Sigmoid colon (tissue), 7 donors: ENCODE data around the gene LARGE2. TPM values are rescaled to one million over a fixed set of nuclear protein-coding genes. Genes with fewer than 3 reads are reported as not detected.
A peak's percentile ranks its signal among the peaks of the same experiment; 100 is the strongest.

ENCODE experiments used
- DNase-seq: peaks from one replicate; pipeline ENCODE4 v3.0.0-alpha.2; 2019
- H3K27ac ChIP-seq, 4 donors: fragments of 200-600 bp; sonication (generic); one replicate each; pipeline ENCODE4 v1.5.1; 2016 to 2019; ENCODE audit warnings: mild to moderate bottlenecking in 1 of 4
- H3K27me3 ChIP-seq, 3 donors: fragments of 200-600 bp; sonication (generic); one replicate each; pipeline ENCODE4 v1.5.1; 2019; ENCODE audit warnings: mild to moderate bottlenecking in 1 of 3
- H3K36me3 ChIP-seq, 4 donors: fragments of 200-600 bp; sonication (generic); one replicate each; pipeline ENCODE4 v1.5.1; 2016 to 2019
- H3K4me1 ChIP-seq, 4 donors: fragments of 200-600 bp; sonication (generic); one replicate each; pipeline ENCODE4 v1.5.1; 2017 to 2019
- H3K4me3 ChIP-seq, 4 donors: fragments of 200-600 bp; sonication (generic); one replicate each; pipeline ENCODE4 v1.5.1; 2017 to 2019; ENCODE audit warnings: mild to moderate bottlenecking in 2 of 4, moderate library complexity in 1 of 4
- H3K9me3 ChIP-seq, 4 donors: fragments of 200-600 bp in 3 of 4; sonication (generic) in 3 of 4; one replicate each; pipeline versions ENCODE4 v1.5.1 to v1.6.1; 2013 to 2019
- CTCF ChIP-seq, 4 experiments: fragments of 450-650 bp in 3 of 4; fragments of 200-600 bp in 1 of 4; IDR thresholded peaks; one replicate each; pipeline ENCODE4 v1.5.1; 2016 to 2019; ENCODE audit warnings: antibody characterized with exemption in 4 of 4, mild to moderate bottlenecking in 3 of 4, moderate library complexity in 2 of 4
- EP300 ChIP-seq, 4 donors: sonication (generic); formaldehyde crosslinking; IDR thresholded peaks; one replicate each; pipeline ENCODE4 v1.6.1; 2017; ENCODE audit warnings: antibody characterized with exemption in 4 of 4
- POLR2A ChIP-seq, 2 donors: fragments of 450-650 bp; IDR thresholded peaks; one replicate each; pipeline ENCODE4 v1.6.1; 2016; ENCODE audit warnings: antibody characterized with exemption in 2 of 2, mild to moderate bottlenecking in 2 of 2, moderate library complexity in 2 of 2
- POLR2AphosphoS5 ChIP-seq, 4 donors: sonication (generic); formaldehyde crosslinking; IDR thresholded peaks; one replicate each; pipeline ENCODE4 v1.6.1; 2017; ENCODE audit warnings: antibody characterized with exemption in 4 of 4
- WGBS, 2 donors: extraction: QIAGEN DNeasy Blood & Tissue Kit; methylation state at CpG; one replicate each; pipeline ENCODE4 v1.1.7; 2013; 5-methylcytosine and 5-hydroxymethylcytosine counted together
- intact Hi-C: fragments of 100-400 bp; cut with DNase I; formaldehyde crosslinking; loops from one replicate; pipeline ENCODE4 v1.15.1; 2023
- polyA plus RNA-seq, 3 donors: library from polyadenylated mRNA; stranded (reverse); fragments of 200-250 nt; gene quantifications; one replicate each; pipeline ENCODE4 v1.2.3, GENCODE V29; 2013
- total RNA-seq, 4 donors: library from RNA; depleted of rRNA; stranded (reverse); fragments of >200 nt; gene quantifications; one replicate each; pipeline ENCODE4 v1.1.0, GENCODE V29; 2016
- donor health status: healthy with polysubstance abuse.
- donor health status: Bipolar disorder and iron deficiency.
- donor health status: healthy.

LARGE2 gene
- total and polyA plus RNA-seq, 7 donors: 0.46 to 13.6 TPM; not detected in 5

- 95 to 96% methylated on average over 1 of the region's 1 CpG for WGBS, 2 donors
- no peak for DNase-seq
- intact Hi-C loops: no loop called here
- Histone ChIP-seq H3K9me3 (no peaks in the 10 kb centered on the region), H3K4me1 (peaks cover 0 to 5% (median 0%) of the 10 kb centered on the region in 4 donors), H3K4me3 (no peak overlapping the region), H3K36me3 (peaks cover 38 to 81% (median 51%) of the 10 kb centered on the region in 4 donors), H3K27me3 (no peaks in the 10 kb centered on the region), H3K27ac (no peak overlapping the region)
- TF ChIP-seq EP300 (IDR thresholded peaks at IDR 0.05) (no peak), CTCF (IDR thresholded peaks at IDR 0.05) (no peak), POLR2A (IDR thresholded peaks at IDR 0.05) (no peak), POLR2AphosphoS5 (IDR thresholded peaks at IDR 0.05) (no peak)
Measured at GRCh38 chr11:45949992-45950407, 27.5 kb downstream of the LARGE2 start.

- Histone ChIP-seq H3K4me1 (peaks cover 0 to 7% (median 1%) of the 10 kb centered on the region in 4 donors), H3K36me3 (peaks cover 0 to 21% (median 5%) of the 10 kb centered on the region in 4 donors), H3K9me3 (no peaks in the 10 kb centered on the region), H3K27me3 (no peaks in the 10 kb centered on the region), H3K27ac (peak overlapping the region in 2 of 4 donors; percentile 9 to 35), H3K4me3 (no peak overlapping the region)
- intact Hi-C loops: loop anchor here (10.0 kb wide), 2 partner anchors 275 to 335 kb away; no protein-coding TSS in a partner anchor
- TF ChIP-seq POLR2A (IDR thresholded peaks at IDR 0.05): no peak
- TF ChIP-seq CTCF (IDR thresholded peaks at IDR 0.05): no peak
- TF ChIP-seq POLR2AphosphoS5 (IDR thresholded peaks at IDR 0.05): no peak
- no peak for TF ChIP-seq EP300 (IDR thresholded peaks at IDR 0.05)
- DNase-seq: no peak
- WGBS, 2 donors: 95 to 97% methylated on average over 1 of the region's 1 CpG
Measured at GRCh38 chr11:45959851-45960250, 37.4 kb downstream of the LARGE2 start.

- peaks cover 0 to 21% (median 3%) of the 10 kb centered on the region in 4 donors for H3K36me3 ChIP-seq
- peak overlapping the region in 2 of 4 donors; percentile 27 to 35 for H3K27ac ChIP-seq
- H3K9me3 ChIP-seq: no peaks in the 10 kb centered on the region
- 80 to 88% methylated on average over 4 of the region's 4 CpGs for WGBS, 2 donors
- no peak overlapping the region for H3K4me3 ChIP-seq
- no peaks in the 10 kb centered on the region for H3K27me3 ChIP-seq
- DNase-seq: no peak
- intact Hi-C loops: loop anchor here (10.0 kb wide), 2 partner anchors 274 to 334 kb away; no protein-coding TSS in a partner anchor
- H3K4me1 ChIP-seq: peaks cover 0 to 7% (median 3%) of the 10 kb centered on the region in 4 donors
- no peak for TF ChIP-seq CTCF (IDR thresholded peaks at IDR 0.05)
- TF ChIP-seq POLR2A (IDR thresholded peaks at IDR 0.05): no peak
- TF ChIP-seq POLR2AphosphoS5 (IDR thresholded peaks at IDR 0.05): peak in 3 of 4 donors; percentile 8 to 39 (median 15)
- TF ChIP-seq EP300 (IDR thresholded peaks at IDR 0.05): no peak
Measured at GRCh38 chr11:45960387-45961095, 38.1 kb downstream of the LARGE2 start.

- Histone ChIP-seq H3K9me3 (no peaks in the 10 kb centered on the region), H3K27me3 (no peaks in the 10 kb centered on the region), H3K36me3 (peaks cover 0 to 32% (median 2%) of the 10 kb centered on the region in 4 donors), H3K4me3 (no peak overlapping the region), H3K27ac (peak overlapping the region in 1 of 4 donors; percentile 27), H3K4me1 (peaks cover 0 to 7% (median 3%) of the 10 kb centered on the region in 4 donors)
- intact Hi-C loops: loop anchor here (10.0 kb wide), 2 partner anchors 273 to 333 kb away; no protein-coding TSS in a partner anchor
- no peak for DNase-seq
- 85 to 92% methylated on average over 7 of the region's 7 CpGs for WGBS, 2 donors
- no peak for TF ChIP-seq CTCF (IDR thresholded peaks at IDR 0.05)
- no peak for TF ChIP-seq POLR2A (IDR thresholded peaks at IDR 0.05)
- TF ChIP-seq EP300 (IDR thresholded peaks at IDR 0.05): no peak
- TF ChIP-seq POLR2AphosphoS5 (IDR thresholded peaks at IDR 0.05): no peak
Measured at GRCh38 chr11:45961751-45962240, 39.3 kb downstream of the LARGE2 start.
